ENCODE data around the gene STAT5A. TPM values are rescaled to one million over a fixed set of nuclear protein-coding genes. Genes with fewer than 3 reads are reported as not detected.
A peak's percentile ranks its signal among the peaks of the same experiment; 100 is the strongest.

Gene STAT5A
- total RNA-seq, 1 donor from 2014 or later, result 288 TPM

DNA sequence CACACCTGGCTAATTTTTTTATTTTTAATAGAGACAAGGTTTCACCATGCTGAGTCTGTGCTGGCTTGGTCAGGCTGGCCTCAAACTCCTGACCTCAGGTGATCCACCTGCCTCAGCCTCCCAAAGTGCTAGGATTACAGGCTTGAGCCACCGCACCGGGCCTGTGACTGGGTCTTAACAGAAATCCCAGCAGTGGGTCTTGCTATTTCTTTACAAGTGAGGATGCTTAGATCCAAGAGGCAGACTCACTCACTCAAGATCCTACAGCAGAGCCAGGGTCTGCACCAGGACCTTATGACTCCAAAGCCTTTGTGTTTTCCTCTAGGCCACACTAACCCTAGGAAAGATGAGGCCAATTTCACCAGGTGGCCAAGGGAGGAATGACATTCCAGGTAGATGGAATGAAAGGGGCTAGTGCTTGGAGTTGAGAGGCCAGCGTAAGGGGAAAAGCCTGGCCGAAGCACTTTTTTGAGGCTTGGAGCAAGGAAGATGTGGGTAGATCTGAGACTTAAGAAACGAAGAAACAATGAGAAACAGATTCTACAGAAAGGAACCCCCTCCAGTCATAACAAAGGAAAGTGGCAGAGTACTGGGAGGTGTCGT lies 5.7 kb upstream of the STAT5A start:
- Mint-ChIP-seq H3K4me1 (ENCODE audit: low read depth) (peaks cover 25% of the 10 kb centered on the region), H3K9me3 (no peaks in the 10 kb centered on the region), H3K27ac (peak overlapping the region; percentile 43), H3K4me3 (ENCODE audit: low read depth) (no peak overlapping the region), H3K27me3 (ENCODE audit: low read depth) (no peaks in the 10 kb centered on the region), H3K36me3 (ENCODE audit: low read depth) (peaks cover 32% of the 10 kb centered on the region)
- intact Hi-C loops (cut with micrococcal nuclease), result no loop called here
- no peak for DNase-seq (ENCODE audit: low spot score)

DNA sequence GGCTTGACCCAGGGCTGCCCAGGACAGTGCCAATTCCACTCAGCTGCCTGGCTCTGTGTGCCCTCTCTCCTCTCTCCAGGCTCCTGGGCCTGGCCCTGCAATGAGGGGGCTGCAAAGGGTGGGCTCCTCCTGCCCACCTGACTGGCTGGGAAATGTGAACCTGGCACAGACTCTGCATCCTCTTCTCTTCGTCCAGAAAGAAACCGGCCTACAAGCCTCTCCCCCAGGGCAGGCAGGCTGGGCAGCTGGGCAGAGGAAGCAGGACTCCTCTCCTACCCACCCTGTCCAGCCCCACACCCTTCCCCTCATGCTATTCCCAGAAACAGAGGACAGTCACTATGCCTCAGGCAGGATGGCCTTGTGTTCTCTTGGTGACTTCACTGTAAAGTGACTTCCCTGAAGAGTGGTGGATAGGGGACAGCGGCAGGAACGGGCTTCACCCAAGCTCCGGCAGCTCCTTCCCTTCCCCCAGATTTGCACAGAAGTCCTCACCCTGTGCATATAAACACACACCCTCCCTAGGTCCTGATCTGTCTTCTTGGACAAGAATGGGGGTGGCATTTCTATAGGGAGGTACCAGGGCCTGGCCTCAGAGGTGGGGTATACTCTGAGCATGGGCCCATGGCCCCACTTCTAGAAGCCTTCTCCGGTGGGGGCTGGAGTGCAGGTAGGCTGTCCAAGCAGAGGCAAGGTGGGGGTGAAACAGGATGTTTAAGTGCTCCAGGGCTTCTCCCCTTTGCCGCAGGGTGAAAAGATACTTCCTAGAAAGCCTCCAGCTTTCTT lies 4.9 kb upstream of the STAT5A start:
- intact Hi-C loops (cut with micrococcal nuclease), result no loop called here

DNA sequence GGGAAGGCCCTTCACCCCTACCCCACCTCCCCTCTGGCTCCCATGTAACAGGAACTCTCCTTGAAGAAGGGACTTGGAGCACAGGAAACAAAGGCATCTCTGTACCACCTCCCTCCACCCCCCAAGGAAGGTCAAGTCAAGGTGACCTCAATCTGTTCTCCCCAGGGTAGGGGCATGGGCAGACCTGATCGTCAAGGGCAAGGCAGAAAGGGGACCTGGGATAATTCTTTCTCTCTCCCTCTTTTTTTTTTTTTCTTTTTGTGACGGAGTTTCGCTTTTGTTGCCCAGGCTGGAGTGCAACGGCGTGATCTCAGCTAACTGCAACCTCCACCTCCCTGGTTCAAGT lies 4.3 kb upstream of the STAT5A start:
- DNase-seq (ENCODE audit: low spot score), result no peak
- Mint-ChIP-seq H3K9me3 (no peaks in the 10 kb centered on the region), H3K4me1 (ENCODE audit: low read depth) (peaks cover 25% of the 10 kb centered on the region), H3K36me3 (ENCODE audit: low read depth) (peaks cover 33% of the 10 kb centered on the region), H3K27me3 (ENCODE audit: low read depth) (no peaks in the 10 kb centered on the region), H3K27ac (peak overlapping the region; percentile 28), H3K4me3 (ENCODE audit: low read depth) (no peak overlapping the region)
- intact Hi-C loops (cut with micrococcal nuclease), result no loop called here

More for the DNA sequence above, 4.9 kb upstream of the STAT5A start:
- Mint-ChIP-seq H3K4me3 (ENCODE audit: low read depth) (no peak overlapping the region), H3K27ac (no peak overlapping the region), H3K9me3 (no peaks in the 10 kb centered on the region), H3K36me3 (ENCODE audit: low read depth) (peaks cover 31% of the 10 kb centered on the region), H3K27me3 (ENCODE audit: low read depth) (no peaks in the 10 kb centered on the region), H3K4me1 (ENCODE audit: low read depth) (peaks cover 25% of the 10 kb centered on the region)
- DNase-seq (ENCODE audit: low spot score), result no peak

DNA sequence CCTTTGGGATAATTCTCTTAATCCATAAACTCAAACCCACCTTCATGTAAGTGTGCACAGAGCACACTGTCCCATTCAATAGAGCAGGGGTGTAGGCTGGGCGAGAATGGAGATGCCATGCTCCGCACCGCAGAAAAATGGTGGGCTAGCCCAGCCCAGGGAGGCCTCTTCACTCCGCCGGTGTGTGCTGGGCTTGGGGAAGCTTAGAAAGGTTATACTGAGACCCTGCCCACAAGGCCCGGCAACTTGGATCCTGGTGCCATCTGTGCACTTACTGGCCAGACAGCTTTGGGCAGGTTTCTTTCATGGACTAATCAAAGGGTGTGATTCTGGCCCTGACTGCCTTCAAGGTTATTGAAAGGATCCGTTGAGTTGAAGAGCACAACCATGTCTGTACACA lies 3.7 kb upstream of the STAT5A start:
- no peaks in the 10 kb centered on the region for H3K9me3 Mint-ChIP-seq
- no peak overlapping the region for H3K27ac Mint-ChIP-seq
- H3K36me3 Mint-ChIP-seq (ENCODE audit: low read depth), result peaks cover 39% of the 10 kb centered on the region
- DNase-seq (ENCODE audit: low spot score), result no peak
- H3K4me1 Mint-ChIP-seq (ENCODE audit: low read depth), result peaks cover 27% of the 10 kb centered on the region
- H3K4me3 Mint-ChIP-seq (ENCODE audit: low read depth), result peak overlapping the region; percentile 2
- no peaks in the 10 kb centered on the region for H3K27me3 Mint-ChIP-seq (ENCODE audit: low read depth)
- intact Hi-C loops (cut with micrococcal nuclease), result no loop called here

DNA sequence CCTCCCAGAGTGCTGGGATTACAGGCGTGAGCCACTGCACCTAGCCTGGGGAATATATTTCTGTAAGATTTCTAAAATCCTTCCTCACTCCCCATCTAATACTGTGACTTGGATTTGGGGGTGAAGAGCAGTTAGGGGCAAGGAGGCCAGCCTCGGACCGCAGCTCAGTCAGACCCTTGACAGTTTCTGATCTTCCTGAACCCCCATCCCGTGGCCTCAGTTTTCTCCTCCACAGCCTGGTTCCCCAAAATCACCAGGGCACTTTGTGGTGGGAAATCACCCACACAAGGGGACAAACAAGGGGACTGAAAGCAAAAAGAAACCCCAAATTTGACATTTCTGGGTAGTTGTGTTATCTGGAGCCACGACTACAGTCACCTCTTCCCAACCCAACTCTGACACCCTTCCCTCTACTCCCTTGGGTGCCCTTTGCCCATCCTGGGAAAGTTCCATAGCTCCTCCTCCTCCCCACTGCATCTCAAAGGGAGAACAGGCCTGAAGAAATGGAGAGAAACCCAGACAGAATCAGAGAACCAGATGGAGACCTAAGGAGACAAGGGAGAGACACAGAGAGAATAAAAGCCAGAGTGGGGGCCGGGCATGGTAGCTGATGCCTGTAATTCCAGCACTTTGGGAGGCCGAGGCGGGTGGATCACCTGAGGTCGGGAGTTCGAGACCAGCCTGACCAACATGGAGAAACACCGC lies 2.8 kb upstream of the STAT5A start:
- Mint-ChIP-seq H3K36me3 (ENCODE audit: low read depth) (peaks cover 45% of the 10 kb centered on the region), H3K27me3 (ENCODE audit: low read depth) (no peaks in the 10 kb centered on the region), H3K4me1 (ENCODE audit: low read depth) (peaks cover 33% of the 10 kb centered on the region), H3K27ac (peak overlapping the region; percentile 12), H3K9me3 (no peaks in the 10 kb centered on the region), H3K4me3 (ENCODE audit: low read depth) (peak overlapping the region; percentile 72)
- no peak for DNase-seq (ENCODE audit: low spot score)
- intact Hi-C loops (cut with micrococcal nuclease), result no loop called here

DNA sequence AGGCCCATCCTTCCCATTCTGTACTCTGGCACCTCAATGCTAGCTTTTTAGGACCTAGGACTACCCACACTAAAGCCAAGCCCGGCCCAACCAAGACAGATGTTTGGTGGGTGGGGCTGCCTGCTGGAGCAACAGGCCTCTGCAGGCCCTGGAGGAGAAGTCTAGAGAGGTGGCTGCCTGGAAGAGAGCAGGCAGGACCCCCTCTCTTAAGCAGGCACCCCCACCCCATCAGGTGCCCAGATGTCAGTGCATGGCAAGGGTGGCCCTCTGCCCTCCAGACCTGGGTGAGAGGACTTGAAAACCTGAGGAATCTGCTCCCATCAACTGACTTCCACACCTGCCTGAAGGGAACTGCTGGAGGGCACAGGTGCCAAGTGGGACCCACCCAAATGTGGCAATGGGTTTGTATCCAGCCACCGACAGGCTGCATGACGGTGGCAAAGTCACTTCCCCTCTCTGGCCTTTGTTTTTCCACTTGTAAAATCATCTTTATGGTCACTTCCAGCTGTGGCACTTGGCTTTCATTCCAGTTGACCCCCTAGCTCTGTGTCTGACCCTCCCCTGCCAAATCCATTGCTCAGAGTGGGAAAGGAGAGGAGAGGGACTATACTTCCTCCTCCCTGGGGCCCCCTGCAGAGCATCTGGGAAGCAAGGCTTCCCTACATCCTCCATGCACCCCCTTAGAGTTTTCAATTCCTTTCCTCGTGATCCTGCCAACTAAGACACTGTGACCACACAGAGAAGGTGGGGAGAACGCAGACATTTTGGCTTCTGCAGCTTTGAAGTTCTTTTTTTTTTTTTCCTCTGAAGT lies 1.7 kb upstream of the STAT5A start:
- Mint-ChIP-seq H3K4me1 (ENCODE audit: low read depth) (peaks cover 40% of the 10 kb centered on the region), H3K4me3 (ENCODE audit: low read depth) (peak overlapping the region; percentile 90), H3K27me3 (ENCODE audit: low read depth) (no peaks in the 10 kb centered on the region), H3K27ac (peak overlapping the region; percentile 92), H3K36me3 (ENCODE audit: low read depth) (peaks cover 56% of the 10 kb centered on the region), H3K9me3 (no peaks in the 10 kb centered on the region)
- intact Hi-C loops (cut with micrococcal nuclease), result loop anchor here (1.0 kb wide), 3 partner anchors 9 to 64 kb away; no protein-coding TSS in a partner anchor
- DNase-seq (ENCODE audit: low spot score), result no peak

DNA sequence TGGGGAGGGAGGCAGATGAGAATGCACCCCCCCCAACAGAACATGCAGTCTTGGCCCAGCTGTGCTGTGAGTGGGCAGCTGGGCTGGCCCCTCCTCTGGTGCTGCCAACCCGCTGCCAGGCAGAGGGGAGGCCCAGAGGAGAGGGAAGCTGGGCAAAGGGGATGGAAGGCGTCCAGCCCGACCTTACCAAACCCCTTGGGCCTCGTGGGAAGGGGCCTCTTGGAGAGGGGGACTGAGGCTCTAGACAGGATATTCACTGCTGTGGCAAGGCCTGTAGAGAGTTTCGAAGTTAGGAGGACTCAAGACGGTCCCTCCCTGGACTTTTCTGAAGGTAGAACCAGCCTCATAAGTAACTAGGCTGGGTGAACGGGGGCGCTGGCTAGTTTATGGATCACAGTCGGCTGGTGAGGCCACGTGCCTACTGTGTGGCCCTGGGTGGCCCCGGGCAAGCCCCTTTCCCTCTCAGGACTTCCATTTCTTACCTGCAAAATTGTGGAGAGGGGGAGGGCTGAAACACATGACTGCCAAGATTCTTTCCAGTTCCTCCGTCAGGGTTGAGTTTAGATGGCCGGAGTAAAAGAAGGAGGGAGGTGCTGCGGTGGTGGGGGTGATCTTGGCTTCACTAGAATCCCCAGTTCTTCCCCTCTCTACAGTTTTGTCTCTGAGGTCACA lies 857 bp upstream of the STAT5A start:
- peaks cover 44% of the 10 kb centered on the region for H3K4me1 Mint-ChIP-seq (ENCODE audit: low read depth)
- H3K9me3 Mint-ChIP-seq, result no peaks in the 10 kb centered on the region
- peaks cover 64% of the 10 kb centered on the region for H3K36me3 Mint-ChIP-seq (ENCODE audit: low read depth)
- intact Hi-C loops (cut with micrococcal nuclease), result loop anchor here (1.0 kb wide), 3 partner anchors 10 to 65 kb away; no protein-coding TSS in a partner anchor
- peak overlapping the region; percentile 90 for H3K4me3 Mint-ChIP-seq (ENCODE audit: low read depth)
- no peak for DNase-seq (ENCODE audit: low spot score)
- H3K27ac Mint-ChIP-seq, result peak overlapping the region; percentile 92
- H3K27me3 Mint-ChIP-seq (ENCODE audit: low read depth), result no peaks in the 10 kb centered on the region

DNA sequence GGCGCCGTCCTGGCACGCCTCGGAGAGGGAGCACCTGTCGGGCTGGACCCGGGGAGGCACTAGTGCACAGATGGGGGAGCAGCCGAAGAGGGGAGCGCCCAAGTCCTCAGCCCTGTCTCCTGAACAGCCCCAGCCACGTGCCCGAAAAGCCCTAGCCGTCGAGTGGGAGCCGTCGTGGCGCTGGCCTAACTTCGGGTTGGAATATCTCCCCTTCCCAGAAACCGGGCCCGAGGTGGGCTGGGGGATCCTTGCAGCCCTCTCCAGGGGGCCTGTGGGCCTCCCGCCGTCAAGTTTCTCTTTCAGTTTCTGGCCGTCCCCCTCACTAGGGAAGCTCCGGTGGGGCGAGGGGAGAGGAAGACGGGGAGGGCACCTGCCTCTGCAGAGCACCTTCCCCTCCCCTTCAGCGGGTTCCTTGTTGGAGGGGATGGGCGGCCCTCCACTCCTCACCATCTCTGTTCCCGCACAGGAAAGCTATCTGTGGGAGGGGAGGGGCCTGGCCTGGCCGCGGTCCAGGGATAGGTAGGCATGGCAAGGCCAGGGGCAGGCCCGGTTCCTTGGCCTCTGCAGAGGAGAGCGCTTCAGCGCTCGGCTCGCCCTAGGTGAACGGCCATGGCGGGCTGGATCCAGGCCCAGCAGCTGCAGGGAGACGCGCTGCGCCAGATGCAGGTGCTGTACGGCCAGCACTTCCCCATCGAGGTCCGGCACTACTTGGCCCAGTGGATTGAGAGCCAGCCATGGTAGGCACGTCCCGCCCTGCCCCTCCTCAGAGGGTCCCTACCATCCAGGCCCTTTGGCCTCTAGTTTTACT lies 709 bp downstream of the STAT5A start:
- Mint-ChIP-seq H3K27me3 (ENCODE audit: low read depth) (no peaks in the 10 kb centered on the region), H3K4me3 (ENCODE audit: low read depth) (peak overlapping the region; percentile 88), H3K9me3 (no peaks in the 10 kb centered on the region), H3K36me3 (ENCODE audit: low read depth) (peaks cover 67% of the 10 kb centered on the region), H3K27ac (peak overlapping the region; percentile 95), H3K4me1 (ENCODE audit: low read depth) (peaks cover 46% of the 10 kb centered on the region)
- peak; percentile 55 for DNase-seq (ENCODE audit: low spot score)
- intact Hi-C loops (cut with micrococcal nuclease), result no loop called here

DNA sequence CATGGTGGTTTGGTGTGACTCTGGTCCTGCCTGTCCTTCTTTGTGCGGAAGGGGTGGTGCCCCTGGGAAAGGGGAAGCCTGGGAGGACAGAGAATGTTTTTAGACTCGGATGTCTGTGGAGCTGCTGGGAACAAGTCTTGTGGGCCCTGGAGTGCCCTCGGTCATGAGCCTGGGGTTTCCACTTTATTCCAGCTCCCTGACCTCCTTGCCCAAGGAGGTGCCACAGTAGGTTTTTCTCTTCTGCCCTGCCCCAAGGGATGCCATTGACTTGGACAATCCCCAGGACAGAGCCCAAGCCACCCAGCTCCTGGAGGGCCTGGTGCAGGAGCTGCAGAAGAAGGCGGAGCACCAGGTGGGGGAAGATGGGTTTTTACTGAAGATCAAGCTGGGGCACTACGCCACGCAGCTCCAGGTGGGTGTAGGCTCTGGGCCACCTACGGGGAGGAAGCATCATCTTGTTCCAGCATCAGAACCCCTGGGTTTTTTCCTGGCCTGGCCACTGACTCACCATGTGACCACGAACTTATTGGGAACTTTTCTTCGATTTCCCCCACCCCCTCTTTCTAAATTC lies 1.4 kb downstream of the STAT5A start:
- no peaks in the 10 kb centered on the region for H3K27me3 Mint-ChIP-seq (ENCODE audit: low read depth)
- DNase-seq (ENCODE audit: low spot score), result no peak
- peak overlapping the region; percentile 88 for H3K4me3 Mint-ChIP-seq (ENCODE audit: low read depth)
- peak overlapping the region; percentile 95 for H3K27ac Mint-ChIP-seq
- H3K9me3 Mint-ChIP-seq, result no peaks in the 10 kb centered on the region
- peaks cover 74% of the 10 kb centered on the region for H3K36me3 Mint-ChIP-seq (ENCODE audit: low read depth)
- intact Hi-C loops (cut with micrococcal nuclease), result no loop called here
- peaks cover 48% of the 10 kb centered on the region for H3K4me1 Mint-ChIP-seq (ENCODE audit: low read depth)

DNA sequence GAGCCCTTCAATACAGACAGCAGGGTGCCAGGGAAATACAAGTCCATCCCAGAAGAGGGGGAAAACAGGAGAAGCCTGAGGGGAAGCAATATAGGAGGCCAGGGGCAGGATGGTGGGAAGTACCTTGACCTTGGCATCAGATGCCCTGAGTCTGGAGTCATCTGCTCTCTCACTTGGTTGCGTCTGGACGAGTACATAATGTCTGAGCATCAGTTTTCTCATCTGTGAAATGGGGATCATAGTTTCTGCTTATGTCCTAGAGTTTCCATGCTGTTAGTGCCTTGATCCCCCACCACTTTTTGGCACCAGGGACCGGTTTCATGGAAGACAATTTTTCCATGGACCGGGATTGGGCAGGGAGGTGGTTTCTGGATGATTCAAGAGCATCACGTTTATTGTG lies 2.3 kb downstream of the STAT5A start:
- Mint-ChIP-seq H3K36me3 (ENCODE audit: low read depth) (peaks cover 81% of the 10 kb centered on the region), H3K9me3 (no peaks in the 10 kb centered on the region), H3K4me1 (ENCODE audit: low read depth) (peaks cover 51% of the 10 kb centered on the region), H3K27ac (peak overlapping the region; percentile 95), H3K4me3 (ENCODE audit: low read depth) (peak overlapping the region; percentile 88), H3K27me3 (ENCODE audit: low read depth) (no peaks in the 10 kb centered on the region)
- no peak for DNase-seq (ENCODE audit: low spot score)
- intact Hi-C loops (cut with micrococcal nuclease), result no loop called here

DNA sequence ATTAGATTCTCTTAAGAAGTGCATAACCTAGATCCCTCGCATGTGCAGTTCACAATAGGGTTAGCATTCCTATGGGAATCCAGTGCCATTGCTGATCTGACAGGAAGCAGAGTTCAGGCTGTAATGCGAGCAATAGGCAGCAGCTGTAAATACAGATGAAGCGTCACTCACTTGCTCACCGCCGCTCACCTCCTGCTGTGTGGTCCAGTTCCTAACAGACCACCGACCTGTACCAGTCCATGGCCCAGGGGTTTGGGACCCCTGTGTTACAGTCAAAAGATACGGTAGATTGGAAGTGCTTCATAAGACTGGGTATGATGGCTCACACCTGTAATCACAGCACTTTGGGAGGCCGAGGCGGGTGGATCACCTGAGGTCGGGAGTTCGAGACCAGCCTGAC lies 2.8 kb downstream of the STAT5A start:
- H3K27ac Mint-ChIP-seq, result peak overlapping the region; percentile 38
- peaks cover 51% of the 10 kb centered on the region for H3K4me1 Mint-ChIP-seq (ENCODE audit: low read depth)
- peak overlapping the region; percentile 88 for H3K4me3 Mint-ChIP-seq (ENCODE audit: low read depth)
- no peaks in the 10 kb centered on the region for H3K9me3 Mint-ChIP-seq
- H3K36me3 Mint-ChIP-seq (ENCODE audit: low read depth), result peaks cover 84% of the 10 kb centered on the region
- H3K27me3 Mint-ChIP-seq (ENCODE audit: low read depth), result no peaks in the 10 kb centered on the region
- DNase-seq (ENCODE audit: low spot score), result no peak
- intact Hi-C loops (cut with micrococcal nuclease), result no loop called here
